ENCODE results near the gene SELPLG.

Gene SELPLG

DNA sequence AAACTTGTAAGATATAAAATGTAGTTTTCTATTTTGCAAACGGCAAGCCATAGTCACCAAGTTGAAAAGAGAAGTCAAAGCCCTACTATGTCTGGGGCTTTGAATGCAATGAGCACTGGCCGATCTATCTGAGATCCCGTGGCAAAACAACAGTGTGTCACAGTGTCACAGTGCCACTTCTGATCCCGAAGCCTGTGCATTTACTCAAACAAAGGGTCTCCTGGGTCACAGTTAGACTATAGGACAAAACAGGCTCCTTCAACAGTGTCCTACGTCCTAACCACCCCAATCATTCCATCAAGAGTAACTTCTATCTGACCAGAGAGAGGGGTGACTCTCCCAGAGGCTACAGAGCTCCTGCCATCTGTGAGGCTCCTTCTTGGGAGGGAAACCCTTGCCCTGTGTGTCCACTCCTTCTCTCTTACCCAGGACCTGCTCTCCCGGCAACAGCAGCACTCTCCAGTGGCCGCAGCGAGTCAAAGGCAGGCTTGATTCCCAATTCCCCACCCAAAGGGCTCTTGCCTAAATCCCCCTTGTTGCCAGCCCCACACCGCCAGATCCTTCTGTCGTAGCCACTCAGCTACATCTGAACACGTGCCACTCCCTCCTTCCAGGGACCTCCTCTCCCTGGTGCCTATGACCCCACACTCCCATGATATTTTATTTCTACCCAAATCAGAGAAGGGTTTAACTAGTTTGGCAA, 14.0 kb upstream of the SELPLG start:
- H4K20me1 ChIP-seq, result no peaks in the 10 kb centered on the region
- H3K9me3 ChIP-seq, result no peaks in the 10 kb centered on the region
- no peak overlapping the region for H3K4me3 ChIP-seq
- no peak for TF ChIP-seq Cebpa-rat (IDR thresholded peaks at IDR 0.05)
- peaks cover 62% of the 10 kb centered on the region for H3K36me3 ChIP-seq
- no peak overlapping the region for H3K4me2 ChIP-seq
- H3K27ac ChIP-seq, result no peak overlapping the region
- H3K27me3 ChIP-seq, result no peaks in the 10 kb centered on the region
- no peak overlapping the region for H3K9ac ChIP-seq
- H3K4me1 ChIP-seq, result peaks cover 60% of the 10 kb centered on the region

DNA sequence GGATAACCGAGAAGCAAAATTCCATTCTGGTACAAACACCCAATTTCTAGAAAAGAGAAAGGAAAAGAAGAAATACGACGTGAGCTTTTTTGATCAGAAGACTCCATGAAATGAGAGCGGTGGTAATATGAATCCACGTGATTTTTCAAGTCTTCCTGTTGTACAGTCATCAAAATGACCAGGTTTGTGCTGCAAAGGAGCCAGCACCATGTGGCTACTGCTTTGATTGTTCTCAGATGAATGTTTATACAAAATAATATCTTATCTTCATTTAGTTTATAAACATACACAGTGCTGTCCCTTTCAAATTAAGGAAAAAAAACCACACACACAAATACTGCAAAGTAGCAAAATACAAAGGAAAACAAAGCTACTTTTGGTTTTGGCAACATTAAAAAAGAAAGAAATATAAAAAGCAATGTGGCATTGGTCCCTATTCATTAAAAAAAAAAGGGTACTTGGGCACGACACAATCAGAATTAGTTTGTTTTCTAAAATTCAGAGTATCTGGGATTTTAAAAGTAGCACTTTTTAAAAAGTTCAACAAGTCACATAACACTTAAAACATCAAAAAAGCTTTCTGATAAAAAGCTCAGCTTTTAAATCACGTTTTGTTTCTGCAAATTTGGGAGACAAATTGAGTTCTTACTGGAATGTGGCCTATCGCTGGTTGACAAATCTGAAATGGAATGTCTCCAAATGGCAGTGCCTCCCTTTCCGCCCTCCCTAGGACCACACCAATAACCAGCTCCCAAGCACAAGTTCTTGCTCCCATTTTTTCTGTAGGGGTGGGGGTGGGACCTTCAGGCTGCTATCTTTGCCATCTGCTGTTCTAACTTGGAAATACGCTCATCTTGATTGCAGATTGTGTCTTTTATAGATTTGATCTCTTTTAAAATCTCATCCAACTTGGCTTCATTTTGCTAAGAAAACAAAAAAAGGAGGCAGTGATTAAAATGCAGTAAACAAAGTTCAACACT, 13.2 kb upstream of the SELPLG start:
- no peak for TF ChIP-seq Cebpa-rat (IDR thresholded peaks at IDR 0.05)
- Histone ChIP-seq H3K36me3 (peaks cover 53% of the 10 kb centered on the region), H4K20me1 (no peaks in the 10 kb centered on the region), H3K9me3 (no peaks in the 10 kb centered on the region), H3K27me3 (no peaks in the 10 kb centered on the region), H3K4me2 (peak overlapping the region; percentile 98), H3K9ac (no peak overlapping the region), H3K4me3 (no peak overlapping the region), H3K27ac (peak overlapping the region; percentile 62), H3K4me1 (peaks cover 68% of the 10 kb centered on the region)

DNA sequence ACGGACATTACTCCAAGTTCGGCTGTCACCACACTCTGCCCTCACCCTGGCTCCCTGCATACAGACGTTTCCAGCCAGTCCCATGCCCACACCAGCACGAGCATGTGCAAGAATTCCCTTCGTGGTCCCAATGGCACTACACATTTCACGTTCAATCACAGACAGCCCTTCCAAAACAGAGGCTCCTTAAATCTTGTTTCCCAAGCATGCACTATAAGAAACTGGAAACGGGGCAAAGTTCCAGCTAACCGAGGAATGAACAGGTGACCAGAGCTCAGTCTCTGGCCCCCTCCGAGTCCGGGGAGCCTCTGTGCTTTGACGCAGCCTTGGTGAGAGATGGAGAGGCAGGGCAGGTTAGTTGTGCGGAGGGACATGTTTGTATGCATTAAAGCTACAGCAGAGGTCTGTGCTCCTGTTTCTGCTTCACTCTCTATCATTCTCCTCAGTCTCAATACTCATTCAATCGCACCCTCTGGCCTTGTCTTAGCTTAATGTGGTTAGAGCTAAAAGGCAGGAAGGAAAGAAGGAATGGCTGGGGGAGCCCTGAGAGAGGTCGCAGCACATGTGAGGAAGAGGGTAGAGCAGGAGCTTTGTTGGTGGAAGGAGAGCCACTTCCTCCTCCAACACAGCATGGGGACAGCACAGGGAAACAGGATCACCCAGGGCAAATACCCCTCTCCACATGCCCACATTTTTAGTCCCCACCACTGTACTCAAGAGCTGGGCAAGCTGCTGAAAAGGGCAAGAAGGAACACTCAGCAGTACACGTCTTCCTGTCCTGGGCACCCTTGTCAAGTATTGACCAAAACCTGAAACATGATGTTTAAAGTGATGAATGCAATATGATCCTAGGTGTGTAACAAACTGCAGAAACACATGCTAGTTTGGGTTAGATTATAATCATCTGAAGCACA, 12.2 kb upstream of the SELPLG start:
- H3K27me3 ChIP-seq, result no peaks in the 10 kb centered on the region
- peak overlapping the region; percentile 62 for H3K27ac ChIP-seq
- peak overlapping the region; percentile 98 for H3K4me2 ChIP-seq
- no peak overlapping the region for H3K4me3 ChIP-seq
- H3K9me3 ChIP-seq, result no peaks in the 10 kb centered on the region
- H3K9ac ChIP-seq, result peak overlapping the region; percentile 31; the same call in 1 of the 2 replicates
- no peak for TF ChIP-seq Cebpa-rat (IDR thresholded peaks at IDR 0.05)
- H3K36me3 ChIP-seq, result peaks cover 44% of the 10 kb centered on the region
- H4K20me1 ChIP-seq, result no peaks in the 10 kb centered on the region
- peaks cover 78% of the 10 kb centered on the region for H3K4me1 ChIP-seq

DNA sequence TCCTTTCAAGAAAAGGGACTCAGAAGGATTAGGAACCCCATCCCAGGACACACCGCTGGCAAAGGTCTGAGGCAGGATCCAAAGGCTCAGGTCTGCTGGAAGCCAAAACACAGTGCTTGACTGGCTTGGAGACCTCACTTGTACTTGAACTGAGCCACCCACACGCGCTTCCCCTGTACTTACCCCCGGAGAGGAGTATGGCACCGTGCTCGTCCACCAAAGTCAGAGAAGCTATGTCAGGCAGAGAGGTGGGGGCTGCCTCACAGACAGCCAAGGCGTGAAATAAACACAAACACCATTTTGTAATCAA, 11.1 kb upstream of the SELPLG start:
- H3K4me2 ChIP-seq, result peak overlapping the region; percentile 98
- no peaks in the 10 kb centered on the region for H4K20me1 ChIP-seq
- peaks cover 33% of the 10 kb centered on the region for H3K36me3 ChIP-seq
- no peak overlapping the region for H3K9ac ChIP-seq
- 0 out of 2 replicates have a peak overlapping the region, but pooled peaks have one; percentile 39 for H3K27ac ChIP-seq
- no peak for TF ChIP-seq Cebpa-rat (IDR thresholded peaks at IDR 0.05)
- H3K27me3 ChIP-seq, result no peaks in the 10 kb centered on the region
- H3K4me1 ChIP-seq, result peaks cover 89% of the 10 kb centered on the region
- no peaks in the 10 kb centered on the region for H3K9me3 ChIP-seq
- no peak overlapping the region for H3K4me3 ChIP-seq

DNA sequence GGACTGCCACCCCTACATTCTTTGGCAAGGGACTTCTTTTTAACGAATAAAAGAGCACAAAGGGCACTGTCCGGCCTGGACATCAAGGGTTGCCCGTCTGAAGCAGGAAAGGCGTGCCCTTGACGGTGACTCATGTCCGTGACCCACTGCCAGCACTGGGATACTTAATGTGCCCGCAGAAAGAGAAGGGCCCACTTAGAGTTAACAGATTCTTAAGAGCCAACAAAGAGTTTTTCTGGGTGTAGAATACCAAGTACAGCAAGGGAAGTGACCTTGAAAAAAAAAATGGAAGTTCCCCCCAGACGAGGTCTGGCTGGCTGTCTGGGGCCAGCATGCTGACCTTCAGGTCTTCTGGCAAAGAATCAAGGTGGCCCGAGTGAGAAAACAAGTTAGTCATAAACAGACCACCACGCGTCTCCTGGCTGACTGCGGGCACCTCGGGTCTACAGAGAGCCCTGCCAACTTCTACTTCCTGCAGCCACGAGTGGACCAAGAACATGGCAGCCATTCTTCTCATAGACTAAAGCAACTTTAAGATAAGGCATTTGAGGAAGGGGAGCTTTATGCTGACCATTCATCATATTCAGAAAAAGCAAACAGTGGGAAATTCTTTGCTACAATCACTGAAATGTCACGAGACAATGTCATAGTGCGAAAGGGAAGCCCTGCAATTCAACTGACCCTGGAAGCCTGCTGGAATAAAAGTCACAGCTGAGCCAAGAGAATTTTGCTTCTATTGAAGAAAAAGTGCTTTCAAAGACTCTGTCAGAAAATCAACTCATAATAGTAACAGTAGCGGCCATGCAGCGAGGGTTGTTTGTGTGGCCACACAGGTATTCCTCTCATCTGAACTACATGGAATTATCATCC, 10.5 kb upstream of the SELPLG start:
- no peaks in the 10 kb centered on the region for H3K27me3 ChIP-seq
- H4K20me1 ChIP-seq, result no peaks in the 10 kb centered on the region
- no peaks in the 10 kb centered on the region for H3K9me3 ChIP-seq
- H3K4me3 ChIP-seq, result no peak overlapping the region
- 0 out of 2 replicates have a peak overlapping the region, but pooled peaks have one; percentile 39 for H3K27ac ChIP-seq
- peaks cover 27% of the 10 kb centered on the region for H3K36me3 ChIP-seq
- H3K4me2 ChIP-seq, result peak overlapping the region; percentile 98
- H3K9ac ChIP-seq, result no peak overlapping the region
- TF ChIP-seq Cebpa-rat (IDR thresholded peaks at IDR 0.05), result no peak
- peaks cover 95% of the 10 kb centered on the region for H3K4me1 ChIP-seq

DNA sequence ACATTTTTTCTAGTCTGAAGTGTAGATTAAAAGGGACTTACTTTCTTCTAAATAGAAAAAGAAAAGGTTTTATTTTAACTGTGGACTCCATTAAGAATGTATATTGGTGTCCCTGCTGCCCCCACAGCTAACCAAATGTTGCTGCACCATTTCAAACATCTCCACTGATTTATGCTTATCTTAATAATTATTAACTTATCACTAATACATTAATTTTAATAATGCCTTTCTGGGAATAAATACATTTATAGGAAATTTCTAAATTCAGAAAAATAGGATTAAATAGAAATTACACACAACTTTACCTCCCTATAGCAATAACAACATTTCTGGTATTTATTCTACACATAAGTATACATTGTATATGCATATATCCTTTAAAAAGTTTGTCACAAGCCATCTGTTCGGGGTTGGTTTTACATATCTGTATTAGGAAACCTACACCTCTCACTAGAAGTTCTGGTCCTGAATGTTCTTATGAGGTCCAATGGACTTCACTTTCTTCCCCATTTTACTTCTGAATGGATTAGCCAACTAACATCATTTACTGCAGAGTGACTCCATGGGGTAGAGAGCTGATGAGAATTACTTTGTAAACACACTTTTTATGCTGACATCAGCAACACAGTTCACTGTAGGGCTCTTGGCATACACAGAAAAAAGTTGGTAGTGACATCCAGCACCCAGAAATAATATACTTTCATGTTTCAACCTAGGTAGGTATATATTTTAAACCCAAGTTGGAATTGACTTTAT, 9.4 kb upstream of the SELPLG start:
- Histone ChIP-seq H3K4me2 (peak overlapping the region; percentile 98), H3K27ac (peak overlapping the region; percentile 39), H3K9ac (no peak overlapping the region), H3K27me3 (no peaks in the 10 kb centered on the region), H4K20me1 (no peaks in the 10 kb centered on the region), H3K4me3 (no peak overlapping the region), H3K4me1 (peaks cover 100% of the 10 kb centered on the region), H3K36me3 (peaks cover 16% of the 10 kb centered on the region), H3K9me3 (no peaks in the 10 kb centered on the region)
- TF ChIP-seq Cebpa-rat (IDR thresholded peaks at IDR 0.05), result no peak

DNA sequence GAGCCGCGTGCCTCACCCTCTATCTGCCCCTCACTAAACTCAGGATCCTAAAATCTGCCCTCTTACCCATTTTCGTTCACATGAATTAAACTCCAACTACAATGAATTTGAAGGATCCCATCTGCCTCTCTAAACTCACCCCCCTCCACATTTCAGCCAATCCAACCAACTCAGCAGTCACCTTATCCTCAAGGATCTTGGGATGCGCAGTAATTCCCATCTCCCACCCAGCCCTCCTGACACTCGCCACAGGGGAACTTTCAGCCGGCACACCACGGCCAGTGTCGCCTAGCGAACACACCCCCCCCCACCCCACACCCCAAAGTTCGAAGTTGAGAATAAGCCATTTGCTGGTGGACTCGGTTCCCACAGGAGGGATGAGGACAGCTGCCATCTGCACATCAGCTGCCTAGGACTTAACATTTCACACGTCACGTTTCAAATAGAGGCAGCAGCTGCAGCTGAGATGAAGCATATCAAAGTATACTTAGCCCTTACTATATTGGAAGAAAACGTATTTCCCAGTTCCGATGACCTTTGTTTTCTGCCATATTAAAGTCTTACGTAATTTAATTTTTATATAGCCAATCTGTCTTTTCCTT, 8.7 kb upstream of the SELPLG start:
- no peak for TF ChIP-seq Cebpa-rat (IDR thresholded peaks at IDR 0.05)
- Histone ChIP-seq H3K27ac (peak overlapping the region; percentile 77), H4K20me1 (no peaks in the 10 kb centered on the region), H3K27me3 (no peaks in the 10 kb centered on the region), H3K9me3 (no peaks in the 10 kb centered on the region), H3K4me3 (0 out of 2 replicates have a peak overlapping the region, but pooled peaks have one; percentile 13), H3K9ac (peak overlapping the region; percentile 53; the same call in 1 of the 2 replicates), H3K4me2 (peak overlapping the region; percentile 98), H3K36me3 (peaks cover 10% of the 10 kb centered on the region; the same call in 1 of the 2 replicates), H3K4me1 (peaks cover 100% of the 10 kb centered on the region)
